NB4 (cell line): Measurements from ENCODE around the gene TNFAIP6.

Source experiments
- MYC ChIP-seq: IDR thresholded peaks from 2 replicates; pipeline ENCODE4 v1.6.1; 2011; ENCODE audit warnings: low read depth, low read length
- POLR2A ChIP-seq: IDR thresholded peaks from 2 replicates; pipeline ENCODE4 v1.6.1; 2011; ENCODE audit warnings: mild to moderate bottlenecking; ENCODE audit not compliant: insufficient read length; ENCODE audit errors: extremely low read depth
- TF ChIP-seq, protein P1 (sequence below): IDR thresholded peaks from one replicate; pipeline ENCODE4 v1.5.1; 2012; ENCODE audit warnings: low read depth, low read length
- TF ChIP-seq, protein P2 (sequence below): IDR thresholded peaks from 2 replicates; pipeline ENCODE4 v1.6.1; 2011; ENCODE audit warnings: low read depth, low read length

DNA sequence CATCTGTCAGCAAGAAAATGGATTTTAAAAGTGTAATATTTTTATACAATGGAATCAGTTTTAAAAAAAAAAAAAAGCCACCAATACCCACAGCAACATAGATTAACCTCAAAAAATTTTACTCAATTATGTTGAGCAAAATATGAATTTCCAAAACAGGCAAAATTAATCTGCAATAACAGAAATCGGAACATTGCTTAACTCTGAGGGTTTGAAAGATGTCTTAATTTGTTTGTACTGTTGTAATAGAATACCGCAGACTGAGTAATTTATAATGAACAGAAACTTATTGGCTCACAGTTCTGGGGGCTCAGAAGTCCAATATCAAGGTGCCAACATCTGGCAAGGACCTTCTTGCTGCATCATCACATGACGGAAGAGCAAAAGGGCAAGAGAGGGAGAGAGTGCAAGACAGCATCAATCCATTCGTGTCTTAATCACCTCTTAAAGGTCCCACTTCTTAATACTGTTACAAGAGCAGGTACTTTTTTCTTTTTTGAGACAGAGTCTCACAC, 31.8 kb upstream of the TNFAIP6 start:
- TF ChIP-seq POLR2A (no peak), MYC (no peak)
- TF ChIP-seq, protein P1, sequence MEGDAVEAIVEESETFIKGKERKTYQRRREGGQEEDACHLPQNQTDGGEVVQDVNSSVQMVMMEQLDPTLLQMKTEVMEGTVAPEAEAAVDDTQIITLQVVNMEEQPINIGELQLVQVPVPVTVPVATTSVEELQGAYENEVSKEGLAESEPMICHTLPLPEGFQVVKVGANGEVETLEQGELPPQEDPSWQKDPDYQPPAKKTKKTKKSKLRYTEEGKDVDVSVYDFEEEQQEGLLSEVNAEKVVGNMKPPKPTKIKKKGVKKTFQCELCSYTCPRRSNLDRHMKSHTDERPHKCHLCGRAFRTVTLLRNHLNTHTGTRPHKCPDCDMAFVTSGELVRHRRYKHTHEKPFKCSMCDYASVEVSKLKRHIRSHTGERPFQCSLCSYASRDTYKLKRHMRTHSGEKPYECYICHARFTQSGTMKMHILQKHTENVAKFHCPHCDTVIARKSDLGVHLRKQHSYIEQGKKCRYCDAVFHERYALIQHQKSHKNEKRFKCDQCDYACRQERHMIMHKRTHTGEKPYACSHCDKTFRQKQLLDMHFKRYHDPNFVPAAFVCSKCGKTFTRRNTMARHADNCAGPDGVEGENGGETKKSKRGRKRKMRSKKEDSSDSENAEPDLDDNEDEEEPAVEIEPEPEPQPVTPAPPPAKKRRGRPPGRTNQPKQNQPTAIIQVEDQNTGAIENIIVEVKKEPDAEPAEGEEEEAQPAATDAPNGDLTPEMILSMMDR: no peak
- TF ChIP-seq, protein P2, sequence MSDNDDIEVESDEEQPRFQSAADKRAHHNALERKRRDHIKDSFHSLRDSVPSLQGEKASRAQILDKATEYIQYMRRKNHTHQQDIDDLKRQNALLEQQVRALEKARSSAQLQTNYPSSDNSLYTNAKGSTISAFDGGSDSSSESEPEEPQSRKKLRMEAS: no peak
